Pancreas (tissue), 10 donors: ENCODE results near the gene ZBTB8OS. TPM values are rescaled to one million over a fixed set of nuclear protein-coding genes. Genes with fewer than 3 reads are reported as not detected.
"Not testable (repeated sequence)": the region's sequence is repeated elsewhere in the genome, so short reads cannot be mapped to it uniquely, and the experiment has no call there.

Experiments
- ATAC-seq, 4 donors: fragments of 200-7000 bp; cut with Tn5 transposase; one replicate each; pipeline versions ENCODE4 v1.8.0 to v1.9.1; 2020; ENCODE audit warnings: mild to moderate bottlenecking in 4 of 4, moderate library complexity in 4 of 4
- DNase-seq, 6 donors: peaks; one replicate each; pipeline ENCODE4 v3.0.0-alpha.2; 2020
- FAIRE-seq: peaks from 2 replicates; lab custom pipeline; 2012; peaks lifted over from hg19 to GRCh38; lab: Jason Lieb, UNC
- H3K27ac ChIP-seq, 4 donors: fragments of 200-600 bp; sonication (generic); 1 replicate in 3 of 4; 2 replicates in 1 of 4; pipeline versions ENCODE4 v1.5.0 to v1.8.0; 2020
- H3K27me3 ChIP-seq, 4 donors: fragments of 200-600 bp; one replicate each; pipeline ENCODE4 v1.8.0; 2021
- H3K36me3 ChIP-seq, 3 donors: fragments of 200-600 bp; sonication (generic) in 1 of 3; one replicate each; pipeline versions ENCODE4 v1.5.0 to v1.8.0; 2020 to 2021
- H3K4me1 ChIP-seq, 3 donors: fragments of 200-600 bp; one replicate each; pipeline ENCODE4 v1.8.0; 2021
- H3K4me3 ChIP-seq, 4 donors: fragments of 200-600 bp; sonication (generic) in 2 of 4; one replicate each; pipeline versions ENCODE4 v1.5.0 to v1.8.0; 2020 to 2021
- H3K9me3 ChIP-seq, 4 donors: fragments of 200-600 bp; one replicate each; pipeline ENCODE4 v1.8.0; 2021
- WGBS, 2 donors: extraction: QIAGEN DNeasy Blood & Tissue Kit; methylation state at CpG; one replicate each; pipeline ENCODE4 v1.1.7; 2013; 5-methylcytosine and 5-hydroxymethylcytosine counted together
- intact Hi-C, 3 donors: fragments of 100-400 bp; cut with DNase I; formaldehyde crosslinking; loops; one replicate each; pipeline versions ENCODE4 v1.11.1 to v1.14.2; 2022
- polyA plus RNA-seq, 2 donors: library from polyadenylated mRNA; stranded (reverse); fragments of 200-250 nt; gene quantifications; one replicate each; pipeline ENCODE4 v1.2.3, GENCODE V29; 2013
- total RNA-seq, 6 donors: library from RNA; stranded (reverse); fragmentation: NEBNext Ultra II Directional in 4 of 6; extraction: Animal tissue kit (Norgen Biotek cat#: 25700) in 4 of 6; gene quantifications; one replicate each; pipeline versions ENCODE4 v1.2.1 to v1.2.4, GENCODE V29; 2021 to 2023
- TF ChIP-seq, protein P1 (sequence below), 4 donors: fragments of 200-600 bp; sonication (generic) in 3 of 4; IDR thresholded peaks; one replicate each; pipeline versions ENCODE4 v1.5.0 to v1.8.0; 2021; ENCODE audit warnings: antibody characterized with exemption in 4 of 4
- donor health status: healthy with polysubstance abuse.
- donor health status: DM: no; HTN: no; CAD: no; lungs with moderate emphysema.
- donor health status: DM: no; HTN: no; CAD: no.
- donor health status: control.
- donor health status: control.
- donor health status: Bipolar disorder and iron deficiency.
- donor health status: DM: yes; HTN: yes; CAD: no.
- donor health status: DM: no; HTN: no; CAD: no.
- donor health status: DM: no; HTN: no; CAD: no.
- donor health status: DM: yes; HTN: yes; CAD: no.

The ZBTB8OS gene
- total and polyA plus RNA-seq, 8 donors: 11.6 to 37.0 (median 18.3) TPM

DNA sequence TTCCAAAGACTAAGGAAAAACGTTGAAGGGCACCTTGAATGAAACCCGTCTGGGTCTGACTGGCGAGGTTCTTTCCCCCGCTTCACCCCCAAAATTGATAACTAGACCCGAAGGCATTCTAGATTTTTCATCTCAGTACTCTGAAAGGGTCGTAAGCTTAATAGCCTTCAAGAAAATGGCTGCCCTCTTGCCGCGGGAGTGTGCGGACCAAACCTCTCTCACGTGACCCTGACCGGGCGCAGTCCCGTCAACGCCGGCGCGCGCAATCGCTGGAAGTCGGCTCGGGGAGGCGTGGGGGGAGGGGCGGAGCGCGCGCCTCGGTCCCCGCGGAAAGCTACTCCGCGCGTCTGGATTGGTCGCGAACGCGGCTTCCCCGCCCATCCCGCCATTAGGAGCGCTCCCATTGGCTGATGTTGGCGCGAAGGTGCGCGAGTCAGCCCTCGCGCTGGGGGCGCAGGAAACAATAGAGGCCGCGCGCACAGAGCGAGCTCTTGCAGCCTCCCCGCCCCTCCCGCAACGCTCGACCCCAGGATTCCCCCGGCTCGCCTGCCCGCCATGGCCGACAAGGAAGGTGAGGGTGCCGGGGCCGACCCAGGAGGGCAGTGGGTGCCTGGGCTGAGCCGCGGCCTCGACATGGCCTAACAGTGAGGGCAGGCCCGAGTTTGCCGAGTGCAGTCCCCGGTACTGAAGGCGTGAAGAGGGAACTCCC lies 556 bp upstream of the ZBTB8OS start, which contains the start of gene RBBP4:
RBBP4 (plus strand) TSS at position 457 of the 709 bp plus-strand sequence; CDS start at position 556, 99 bp downstream.
- 0% methylated on average over 60 to 67 of the region's 67 CpGs for WGBS, 2 donors
- Histone ChIP-seq H3K36me3 (peaks cover 0 to 10% (median 3%) of the 10 kb centered on the region in 3 donors), H3K9me3 (no peaks in the 10 kb centered on the region), H3K27me3 (no peaks in the 10 kb centered on the region), H3K4me3 (peak within 1 kb of the TSS; percentile 60 to 84 (median 72)), H3K4me1 (peaks cover 14 to 35% (median 23%) of the 10 kb centered on the region in 3 donors), H3K27ac (peak within 1 kb of the TSS; percentile 88 to 100 (median 98))
- FAIRE-seq: no peak
- peak; percentile 96 to 99 (median 98) for DNase-seq
- intact Hi-C loops: no loop called here
- peak; percentile 92 to 96 (median 92) for ATAC-seq
- TF ChIP-seq, protein P1, sequence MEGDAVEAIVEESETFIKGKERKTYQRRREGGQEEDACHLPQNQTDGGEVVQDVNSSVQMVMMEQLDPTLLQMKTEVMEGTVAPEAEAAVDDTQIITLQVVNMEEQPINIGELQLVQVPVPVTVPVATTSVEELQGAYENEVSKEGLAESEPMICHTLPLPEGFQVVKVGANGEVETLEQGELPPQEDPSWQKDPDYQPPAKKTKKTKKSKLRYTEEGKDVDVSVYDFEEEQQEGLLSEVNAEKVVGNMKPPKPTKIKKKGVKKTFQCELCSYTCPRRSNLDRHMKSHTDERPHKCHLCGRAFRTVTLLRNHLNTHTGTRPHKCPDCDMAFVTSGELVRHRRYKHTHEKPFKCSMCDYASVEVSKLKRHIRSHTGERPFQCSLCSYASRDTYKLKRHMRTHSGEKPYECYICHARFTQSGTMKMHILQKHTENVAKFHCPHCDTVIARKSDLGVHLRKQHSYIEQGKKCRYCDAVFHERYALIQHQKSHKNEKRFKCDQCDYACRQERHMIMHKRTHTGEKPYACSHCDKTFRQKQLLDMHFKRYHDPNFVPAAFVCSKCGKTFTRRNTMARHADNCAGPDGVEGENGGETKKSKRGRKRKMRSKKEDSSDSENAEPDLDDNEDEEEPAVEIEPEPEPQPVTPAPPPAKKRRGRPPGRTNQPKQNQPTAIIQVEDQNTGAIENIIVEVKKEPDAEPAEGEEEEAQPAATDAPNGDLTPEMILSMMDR (IDR thresholded peaks at IDR 0.05): no peak

- no peaks in the 10 kb centered on the region for H3K9me3 ChIP-seq
- no peaks in the 10 kb centered on the region for H3K36me3 ChIP-seq
- peaks cover 4 to 10% (median 5%) of the 10 kb centered on the region in 3 donors for H3K4me1 ChIP-seq
- ATAC-seq (no peak), FAIRE-seq (no peak), DNase-seq (no peak)
- H3K27me3 ChIP-seq: no peaks in the 10 kb centered on the region
- WGBS, 2 donors: 87 to 88% methylated on average over 6 of the region's 6 CpGs
- H3K27ac ChIP-seq: no peak overlapping the region
- no peak overlapping the region for H3K4me3 ChIP-seq
- TF ChIP-seq, protein P1 (IDR thresholded peaks at IDR 0.05): no peak
- intact Hi-C loops: no loop called here
Measured at GRCh38 chr1:32647308-32648134, 2.8 kb downstream of the ZBTB8OS start.

DNA sequence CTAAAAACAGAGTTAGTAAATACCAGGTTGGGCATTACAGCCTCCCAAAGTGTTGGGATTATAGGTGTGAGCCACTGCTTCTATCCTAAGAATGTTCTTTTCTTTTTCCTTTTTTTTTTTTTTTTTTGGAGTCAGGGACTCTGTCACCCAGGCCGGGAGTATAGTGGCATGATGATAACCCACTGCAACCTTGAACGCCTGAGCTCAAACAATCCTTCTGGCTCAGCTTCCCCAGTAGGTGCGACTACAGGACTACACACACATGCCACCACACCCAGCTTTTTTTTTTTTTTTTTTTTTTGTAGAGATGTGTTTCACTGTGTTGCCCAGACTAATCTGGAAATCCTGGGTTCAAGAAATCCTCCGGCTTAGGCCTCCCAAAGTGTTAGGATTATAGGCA lies 5.9 kb downstream of the ZBTB8OS start:
- Histone ChIP-seq H3K27me3 (no peaks in the 10 kb centered on the region), H3K4me3 (no peak overlapping the region), H3K9me3 (no peaks in the 10 kb centered on the region), H3K4me1 (peaks cover 0 to 3% (median 0%) of the 10 kb centered on the region in 3 donors), H3K36me3 (no peaks in the 10 kb centered on the region), H3K27ac (no peak overlapping the region)
- DNase-seq: no peak
- 38 to 49% methylated on average over 4 of the region's 4 CpGs for WGBS, 2 donors
- intact Hi-C loops: no loop called here
- TF ChIP-seq, protein P1 (IDR thresholded peaks at IDR 0.05): no peak
- no peak for FAIRE-seq
- peak in 3 of 4 donors; percentile 40 to 82 (median 70) for ATAC-seq

DNA sequence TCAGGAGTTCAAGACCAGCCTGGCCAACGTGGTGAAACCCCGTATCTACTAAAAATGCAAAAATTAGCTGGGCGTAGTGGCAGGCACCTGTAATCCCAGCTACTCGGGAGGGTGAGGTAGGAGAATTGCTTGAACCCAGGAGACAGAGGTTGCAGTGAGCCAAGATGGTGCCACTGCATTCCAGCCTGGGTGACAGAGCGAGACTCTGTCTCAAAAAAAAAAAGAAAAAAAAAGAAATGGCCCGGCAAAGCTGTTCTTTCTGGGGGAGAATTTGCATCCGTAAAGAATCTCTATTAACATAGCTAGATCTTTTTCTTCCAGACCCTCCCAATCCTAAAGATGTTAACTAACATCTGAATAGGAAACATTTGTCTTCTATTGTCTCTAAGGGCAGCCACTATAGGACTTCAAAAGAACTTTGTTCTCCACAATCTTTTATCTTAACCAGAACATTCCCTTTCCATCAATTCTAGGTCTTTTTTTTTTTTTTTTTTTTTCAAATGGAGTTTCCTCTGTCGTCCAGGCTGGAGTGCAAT lies 8.0 kb downstream of the ZBTB8OS start:
- intact Hi-C loops, H3K36me3 ChIP-seq, FAIRE-seq, ATAC-seq, H3K4me3 ChIP-seq, H3K27me3 ChIP-seq, H3K4me1 ChIP-seq, H3K27ac ChIP-seq, H3K9me3 ChIP-seq, DNase-seq: not testable (repeated sequence)
- 78 to 80% methylated on average over 8 of the region's 8 CpGs for WGBS, 2 donors

DNA sequence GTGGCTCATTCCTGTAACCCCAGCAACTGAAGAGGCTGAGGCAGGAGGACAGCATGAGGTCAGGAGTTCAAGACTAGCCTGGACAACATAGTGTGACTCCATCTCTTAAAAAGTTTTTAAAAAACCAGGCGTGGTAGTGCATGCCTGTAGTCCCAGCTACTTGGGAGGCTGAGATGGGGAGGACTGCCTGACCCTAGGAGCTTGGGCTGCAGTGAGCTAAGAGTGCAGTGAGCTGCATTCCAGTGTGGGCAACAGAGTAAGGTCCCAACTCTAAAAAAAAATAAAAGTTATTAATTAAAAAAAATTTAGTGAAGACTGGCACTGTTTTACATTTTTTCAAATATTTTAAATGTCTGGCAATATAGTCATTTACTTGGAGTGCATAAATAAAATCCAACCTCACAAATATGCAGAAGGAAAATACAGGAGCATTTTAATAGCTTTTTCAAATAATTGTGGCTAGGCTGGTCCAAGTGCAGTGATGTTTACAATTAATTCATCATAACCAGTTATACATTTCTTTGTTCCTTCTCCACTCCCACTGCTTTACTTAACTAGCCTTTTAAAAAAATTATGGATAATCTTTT lies 10.8 kb downstream of the ZBTB8OS start:
- ATAC-seq (no peak), DNase-seq (no peak), FAIRE-seq (no peak)
- WGBS, 2 donors: 95 to 96% methylated on average over 1 of the region's 1 CpG
- no peak overlapping the region for H3K27ac ChIP-seq
- no peak overlapping the region for H3K4me3 ChIP-seq
- H3K27me3 ChIP-seq: no peaks in the 10 kb centered on the region
- H3K4me1 ChIP-seq: no peaks in the 10 kb centered on the region
- TF ChIP-seq, protein P1 (IDR thresholded peaks at IDR 0.05): no peak
- no peaks in the 10 kb centered on the region for H3K36me3 ChIP-seq
- no peaks in the 10 kb centered on the region for H3K9me3 ChIP-seq
- intact Hi-C loops: no loop called here
